GM13976 (cell line): Measurements from ENCODE around the gene LARGE2.

ENCODE experiments used
- DNase-seq: peaks from one replicate; pipeline ENCODE4 v3.0.0; 2012; ENCODE audit warnings: low spot score
- in situ Hi-C: fragments of 300-500 bp; cut with MboI; formaldehyde crosslinking; loops from one replicate; pipeline ENCODE4 v1.12.0; 2022; ENCODE audit warnings: low sequenced_read_pairs, mixed read lengths, inconsistent platforms; ENCODE audit not compliant: unreplicated experiment
- TF ChIP-seq, protein P1 (sequence below): IDR thresholded peaks from 2 replicates; pipeline ENCODE4 v1.5.1; 2012; ENCODE audit warnings: borderline replicate concordance, mild to moderate bottlenecking; ENCODE audit not compliant: insufficient read depth; ENCODE audit errors: extremely low read depth, missing control alignments, control extremely low read depth

Gene LARGE2

DNA sequence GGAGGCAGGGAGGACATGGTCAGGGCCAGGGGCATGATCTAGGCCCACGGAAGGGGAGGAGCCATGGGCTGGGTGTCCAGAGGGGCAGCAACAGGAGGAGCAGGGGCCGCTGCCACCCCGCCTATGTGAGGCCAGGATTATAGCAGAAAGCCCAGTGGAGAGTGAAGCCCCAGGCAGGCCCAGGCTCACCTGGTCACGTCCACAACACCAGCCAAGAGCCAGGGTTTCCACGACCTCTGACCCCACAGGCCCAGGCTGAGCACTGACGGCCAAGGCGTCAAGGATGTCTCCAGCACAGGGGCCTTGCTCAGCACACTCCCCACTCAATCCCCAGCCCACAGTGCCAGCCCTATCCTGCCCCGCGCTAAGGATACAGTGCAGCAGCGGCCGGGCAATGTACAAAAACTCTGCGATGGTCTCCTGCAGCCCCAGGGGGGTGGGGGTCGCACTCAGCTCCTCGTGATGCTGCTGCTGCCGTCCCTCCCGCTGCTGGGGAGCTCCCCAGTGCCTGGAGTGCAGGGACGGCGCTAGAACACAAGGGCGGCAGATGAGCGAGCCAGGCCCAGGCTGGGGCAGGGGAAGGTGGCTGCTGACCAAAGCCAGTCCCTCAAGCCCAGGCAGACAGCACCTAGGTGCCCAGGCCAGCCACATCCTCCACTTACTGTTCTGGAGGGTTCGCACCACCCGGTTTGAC, 8.4 kb upstream of the LARGE2 start:
- in situ Hi-C loops, result no loop called here
- no peak for DNase-seq
- TF ChIP-seq, protein P1, sequence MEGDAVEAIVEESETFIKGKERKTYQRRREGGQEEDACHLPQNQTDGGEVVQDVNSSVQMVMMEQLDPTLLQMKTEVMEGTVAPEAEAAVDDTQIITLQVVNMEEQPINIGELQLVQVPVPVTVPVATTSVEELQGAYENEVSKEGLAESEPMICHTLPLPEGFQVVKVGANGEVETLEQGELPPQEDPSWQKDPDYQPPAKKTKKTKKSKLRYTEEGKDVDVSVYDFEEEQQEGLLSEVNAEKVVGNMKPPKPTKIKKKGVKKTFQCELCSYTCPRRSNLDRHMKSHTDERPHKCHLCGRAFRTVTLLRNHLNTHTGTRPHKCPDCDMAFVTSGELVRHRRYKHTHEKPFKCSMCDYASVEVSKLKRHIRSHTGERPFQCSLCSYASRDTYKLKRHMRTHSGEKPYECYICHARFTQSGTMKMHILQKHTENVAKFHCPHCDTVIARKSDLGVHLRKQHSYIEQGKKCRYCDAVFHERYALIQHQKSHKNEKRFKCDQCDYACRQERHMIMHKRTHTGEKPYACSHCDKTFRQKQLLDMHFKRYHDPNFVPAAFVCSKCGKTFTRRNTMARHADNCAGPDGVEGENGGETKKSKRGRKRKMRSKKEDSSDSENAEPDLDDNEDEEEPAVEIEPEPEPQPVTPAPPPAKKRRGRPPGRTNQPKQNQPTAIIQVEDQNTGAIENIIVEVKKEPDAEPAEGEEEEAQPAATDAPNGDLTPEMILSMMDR, result no peak

DNA sequence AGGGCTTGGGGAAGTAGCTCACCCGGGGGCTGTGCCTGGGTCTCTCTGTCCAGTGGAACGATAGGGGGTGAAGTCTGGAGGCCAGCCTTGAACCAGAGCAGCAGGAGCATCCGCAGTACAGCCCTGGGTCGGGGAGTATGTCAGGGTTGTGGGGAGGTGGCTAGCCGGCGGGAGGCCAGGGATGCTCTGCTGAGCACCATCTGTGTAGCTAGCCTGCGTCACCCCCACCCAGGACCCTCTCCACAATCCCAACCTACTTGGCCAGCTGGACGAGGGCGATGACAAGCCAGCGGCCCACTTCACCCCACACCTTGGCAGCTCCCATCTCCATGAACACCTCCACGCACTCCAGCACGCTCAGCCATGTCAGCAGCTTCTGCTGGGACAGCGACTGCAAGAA, 7.0 kb upstream of the LARGE2 start:
- in situ Hi-C loops, result no loop called here
- DNase-seq, result no peak
- TF ChIP-seq, protein P1, result no peak

DNA sequence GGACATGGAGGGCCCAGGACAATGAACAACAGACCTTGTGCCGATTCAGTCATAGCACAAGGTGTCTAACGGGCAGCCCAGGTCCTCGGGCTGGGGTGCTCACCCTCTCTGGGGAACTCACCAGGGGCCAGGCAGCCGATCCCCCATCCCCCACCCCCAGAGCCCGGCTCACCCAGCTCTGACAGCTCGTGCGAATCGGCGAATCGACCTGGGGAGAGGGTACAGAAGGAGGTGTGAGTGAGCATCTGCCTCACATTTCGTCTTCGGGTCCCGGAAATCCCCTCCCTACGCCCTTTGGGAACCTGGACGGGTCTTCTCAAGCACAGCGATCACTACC, 5.2 kb upstream of the LARGE2 start:
- DNase-seq, result no peak
- TF ChIP-seq, protein P1, result no peak
- in situ Hi-C loops, result no loop called here

DNA sequence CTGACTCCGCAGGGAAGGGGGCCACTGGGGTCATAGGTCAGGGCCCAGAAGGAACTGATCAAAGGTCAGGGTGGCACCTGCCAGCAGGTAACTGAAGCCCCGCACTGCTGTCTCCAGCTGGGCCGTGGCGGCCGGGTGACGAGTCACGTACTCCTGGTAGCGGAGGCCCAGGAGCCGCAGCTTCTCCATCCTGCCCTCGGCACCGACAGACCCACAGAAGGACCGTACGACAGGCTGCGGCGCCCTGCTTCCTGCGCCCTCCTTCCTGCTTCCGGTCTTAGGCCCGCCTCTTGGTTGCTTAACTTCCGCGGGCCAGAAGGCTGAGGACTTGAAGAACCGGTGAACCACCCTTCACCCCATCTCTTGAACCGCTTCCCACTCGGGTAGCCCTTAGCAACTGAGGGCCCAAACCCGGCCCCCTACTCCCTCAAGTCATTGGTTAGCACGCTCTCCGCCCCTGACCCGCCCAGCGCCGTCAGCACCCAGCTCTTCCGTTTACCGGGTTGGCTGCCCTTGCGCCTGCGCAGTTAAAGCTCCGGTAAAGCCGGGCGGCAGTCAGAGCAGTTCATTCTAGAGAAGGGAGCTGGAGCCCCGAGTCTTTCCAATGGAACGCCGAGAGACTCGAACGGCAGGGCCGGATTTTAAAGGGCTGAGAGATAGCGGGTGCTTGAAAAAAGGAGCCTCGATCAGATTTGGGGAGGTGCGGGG, 4.7 kb upstream of the LARGE2 start, which contains the start of gene PEX16:
Gene PEX16, minus strand, starts transcription at position 255 of the 708 bp plus-strand sequence. Its CDS starts 66 bp downstream, at position 189.
- in situ Hi-C loops, result no loop called here
- TF ChIP-seq, protein P1, result no peak
- DNase-seq, result peak; percentile 99

DNA sequence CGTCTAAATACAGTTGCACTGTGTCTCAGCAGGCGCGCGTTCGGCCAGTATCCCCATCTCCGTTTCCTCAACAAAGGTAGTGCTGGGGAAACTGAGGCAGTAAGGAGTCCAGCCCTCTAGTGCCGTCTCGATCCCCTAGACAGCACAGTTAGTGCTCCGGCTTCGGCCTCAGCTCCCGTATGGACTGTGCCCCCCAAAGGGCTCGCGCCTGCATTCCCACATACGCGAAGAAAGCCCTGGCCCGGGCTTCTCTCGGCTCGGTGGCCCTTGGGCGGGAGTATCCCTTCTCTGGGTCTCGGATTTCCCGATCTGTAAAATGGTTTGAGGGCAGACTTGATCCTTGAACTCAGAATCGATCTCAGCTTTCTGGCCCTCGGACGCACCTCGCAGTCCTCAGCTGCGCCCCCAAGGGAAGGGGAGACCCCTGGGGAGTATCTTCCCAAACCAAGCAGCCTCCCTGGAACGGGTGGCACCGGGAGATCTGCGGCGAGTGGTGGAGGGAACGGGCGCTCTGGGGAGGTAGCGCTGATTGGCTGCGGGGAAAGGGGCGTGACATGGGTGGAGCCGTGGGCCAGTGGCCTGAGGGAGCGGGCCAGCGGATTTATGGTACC, 4.0 kb upstream of the LARGE2 start:
- in situ Hi-C loops, result no loop called here
- TF ChIP-seq, protein P1, result no peak
- peak; percentile 88 for DNase-seq

DNA sequence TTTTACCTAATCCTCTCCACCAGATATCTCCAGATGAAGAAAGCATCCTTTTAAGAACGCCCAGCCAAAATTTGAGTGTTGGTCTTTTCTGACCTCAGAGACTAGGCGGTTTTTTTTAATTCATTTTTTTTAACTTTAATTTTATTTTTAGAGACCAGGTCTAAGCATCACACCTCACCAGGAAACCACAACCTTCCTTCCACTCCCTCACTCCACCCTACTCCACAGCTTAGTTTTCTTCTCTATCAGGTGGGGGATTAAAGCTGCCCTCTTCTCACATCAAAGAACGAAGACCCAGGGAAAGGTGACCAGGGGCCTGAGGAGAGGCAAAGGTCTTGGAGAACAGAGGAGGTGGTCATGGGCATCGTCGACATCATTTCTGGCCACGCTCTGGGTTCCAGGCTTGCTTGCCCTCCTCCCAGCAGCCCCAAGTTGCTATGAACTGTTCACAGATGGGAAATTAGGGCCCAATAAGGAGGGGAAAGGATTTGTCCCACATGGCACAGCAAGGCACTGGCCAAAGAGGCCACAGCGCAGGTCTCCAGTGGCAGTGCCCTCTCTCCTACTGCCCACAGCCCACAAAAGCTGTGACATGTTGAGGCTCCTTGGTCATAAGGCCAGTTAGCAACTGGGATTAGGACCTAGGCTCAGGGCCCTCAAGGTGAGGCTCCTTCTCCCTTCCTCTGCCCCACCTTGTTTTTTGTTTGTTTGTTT, 3.3 kb upstream of the LARGE2 start:
- TF ChIP-seq, protein P1, result no peak
- in situ Hi-C loops, result no loop called here
- DNase-seq, result no peak
